Measurements from ENCODE around the gene ALDH3A1. TPM values are rescaled to one million over a fixed set of nuclear protein-coding genes. Genes with fewer than 3 reads are reported as not detected.

ALDH3A1 gene
- total and polyA plus RNA-seq, 12 donors, result 0.12 to 1.5 (median 0.44) TPM; not detected in 8

DNA sequence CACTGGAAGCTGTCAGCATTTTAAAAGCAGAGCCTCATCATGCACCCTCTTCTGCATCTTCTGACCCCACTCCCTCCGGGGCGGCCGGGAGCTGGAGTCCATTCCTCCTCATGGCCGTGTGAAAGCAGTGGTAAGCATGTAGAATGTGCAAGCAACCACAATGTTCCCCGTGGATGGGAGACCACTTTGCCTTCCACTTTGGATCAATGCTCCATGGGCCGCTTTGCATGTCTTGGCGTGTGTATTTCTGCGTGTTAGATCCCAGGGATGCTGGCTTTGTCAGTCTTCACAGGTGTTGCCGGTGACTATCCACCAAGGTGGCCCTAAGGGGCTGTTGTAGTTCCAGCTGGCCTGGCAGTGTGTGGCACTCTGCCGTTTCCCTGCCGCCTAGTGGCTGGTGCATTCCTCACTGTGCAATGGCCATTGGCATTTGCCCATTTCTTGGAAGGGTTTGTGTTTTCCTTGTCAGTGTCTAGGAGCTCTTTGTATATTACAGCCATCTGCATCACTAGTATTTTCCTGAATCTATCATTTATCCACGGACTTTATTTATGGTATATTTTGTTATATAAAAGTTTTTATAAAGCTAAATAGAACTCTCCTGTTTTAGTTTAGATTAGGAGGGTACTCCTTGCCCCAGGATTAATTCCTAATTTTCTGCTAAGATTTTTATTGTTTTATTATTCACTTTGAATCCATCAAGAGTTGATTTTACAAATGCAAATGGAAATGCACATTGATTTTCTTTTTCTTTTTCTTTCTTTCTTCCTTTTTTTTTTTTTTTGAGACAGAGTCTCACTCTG lies 5.8 kb upstream of the ALDH3A1 start:
- no peak overlapping the region for H3K4me3 ChIP-seq
- TF ChIP-seq, protein P1, sequence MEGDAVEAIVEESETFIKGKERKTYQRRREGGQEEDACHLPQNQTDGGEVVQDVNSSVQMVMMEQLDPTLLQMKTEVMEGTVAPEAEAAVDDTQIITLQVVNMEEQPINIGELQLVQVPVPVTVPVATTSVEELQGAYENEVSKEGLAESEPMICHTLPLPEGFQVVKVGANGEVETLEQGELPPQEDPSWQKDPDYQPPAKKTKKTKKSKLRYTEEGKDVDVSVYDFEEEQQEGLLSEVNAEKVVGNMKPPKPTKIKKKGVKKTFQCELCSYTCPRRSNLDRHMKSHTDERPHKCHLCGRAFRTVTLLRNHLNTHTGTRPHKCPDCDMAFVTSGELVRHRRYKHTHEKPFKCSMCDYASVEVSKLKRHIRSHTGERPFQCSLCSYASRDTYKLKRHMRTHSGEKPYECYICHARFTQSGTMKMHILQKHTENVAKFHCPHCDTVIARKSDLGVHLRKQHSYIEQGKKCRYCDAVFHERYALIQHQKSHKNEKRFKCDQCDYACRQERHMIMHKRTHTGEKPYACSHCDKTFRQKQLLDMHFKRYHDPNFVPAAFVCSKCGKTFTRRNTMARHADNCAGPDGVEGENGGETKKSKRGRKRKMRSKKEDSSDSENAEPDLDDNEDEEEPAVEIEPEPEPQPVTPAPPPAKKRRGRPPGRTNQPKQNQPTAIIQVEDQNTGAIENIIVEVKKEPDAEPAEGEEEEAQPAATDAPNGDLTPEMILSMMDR (IDR thresholded peaks at IDR 0.05), result peak; percentile 18 to 58 (median 44)
- peak; percentile 60 to 90 (median 71) for ATAC-seq
- intact Hi-C loops (cut with DNase I), result loop anchor here in 5 of 10 donors (5.0 to 10.0 kb wide), 4 partner anchors 49 to 222 kb away; partner anchors contain the start of genes ALDH3A2 (in 3 of the 5) and SLC47A1 (in 1 of the 5)
- peaks cover 0 to 4% (median 0%) of the 10 kb centered on the region in 7 donors for H3K27me3 ChIP-seq
- DNase-seq, result peak; percentile 35 to 44
- H3K27ac ChIP-seq, result peak overlapping the region in 6 of 10 donors; percentile 20 to 85 (median 76)
- 77 to 80% methylated on average over 12 of the region's 12 CpGs for WGBS, 2 donors
- no peaks in the 10 kb centered on the region for H3K36me3 ChIP-seq
- no peaks in the 10 kb centered on the region for H3K9me3 ChIP-seq
- peaks cover 0 to 15% (median 6%) of the 10 kb centered on the region in 9 donors for H3K4me1 ChIP-seq

DNA sequence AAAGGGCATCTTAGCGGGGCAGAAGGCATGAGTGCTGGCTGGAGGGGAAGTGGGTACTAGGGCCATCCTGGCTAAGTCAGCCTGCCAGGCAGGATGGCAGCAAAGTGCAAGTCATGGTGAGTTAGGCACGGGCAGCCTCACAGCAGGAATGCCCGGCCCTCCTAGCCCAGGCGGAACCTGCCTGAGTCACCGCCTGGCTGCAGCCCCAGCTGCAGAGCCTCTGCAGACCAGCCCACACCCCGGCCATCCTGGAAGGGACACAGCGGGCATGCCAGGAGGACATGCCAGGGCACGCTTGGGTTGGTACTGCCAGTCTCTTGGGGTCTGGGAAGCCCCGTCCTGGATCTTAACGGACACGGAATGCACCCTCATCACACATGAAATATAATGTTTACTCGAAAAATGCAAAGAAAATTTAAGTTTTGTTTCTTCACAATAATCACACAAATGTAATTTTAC lies 5.0 kb upstream of the ALDH3A1 start:
- no peaks in the 10 kb centered on the region for H3K9me3 ChIP-seq
- H3K36me3 ChIP-seq, result no peaks in the 10 kb centered on the region
- DNase-seq (peak; percentile 64 to 67), ATAC-seq (peak; percentile 86 to 99 (median 96))
- TF ChIP-seq, protein P1 (IDR thresholded peaks at IDR 0.05), result no peak
- peaks cover 0 to 1% (median 0%) of the 10 kb centered on the region in 7 donors for H3K27me3 ChIP-seq
- H3K27ac ChIP-seq, result peak overlapping the region; percentile 20 to 85 (median 71)
- WGBS, 2 donors, result 65 to 78% methylated on average over 12 of the region's 12 CpGs
- peaks cover 0 to 15% (median 6%) of the 10 kb centered on the region in 9 donors for H3K4me1 ChIP-seq
- intact Hi-C loops (cut with DNase I), result loop anchor here in 5 of 10 donors (5.0 to 10.0 kb wide), 4 partner anchors 48 to 221 kb away; partner anchors contain the start of genes ALDH3A2 (in 3 of the 5) and SLC47A1 (in 1 of the 5)
- H3K4me3 ChIP-seq, result no peak overlapping the region

DNA sequence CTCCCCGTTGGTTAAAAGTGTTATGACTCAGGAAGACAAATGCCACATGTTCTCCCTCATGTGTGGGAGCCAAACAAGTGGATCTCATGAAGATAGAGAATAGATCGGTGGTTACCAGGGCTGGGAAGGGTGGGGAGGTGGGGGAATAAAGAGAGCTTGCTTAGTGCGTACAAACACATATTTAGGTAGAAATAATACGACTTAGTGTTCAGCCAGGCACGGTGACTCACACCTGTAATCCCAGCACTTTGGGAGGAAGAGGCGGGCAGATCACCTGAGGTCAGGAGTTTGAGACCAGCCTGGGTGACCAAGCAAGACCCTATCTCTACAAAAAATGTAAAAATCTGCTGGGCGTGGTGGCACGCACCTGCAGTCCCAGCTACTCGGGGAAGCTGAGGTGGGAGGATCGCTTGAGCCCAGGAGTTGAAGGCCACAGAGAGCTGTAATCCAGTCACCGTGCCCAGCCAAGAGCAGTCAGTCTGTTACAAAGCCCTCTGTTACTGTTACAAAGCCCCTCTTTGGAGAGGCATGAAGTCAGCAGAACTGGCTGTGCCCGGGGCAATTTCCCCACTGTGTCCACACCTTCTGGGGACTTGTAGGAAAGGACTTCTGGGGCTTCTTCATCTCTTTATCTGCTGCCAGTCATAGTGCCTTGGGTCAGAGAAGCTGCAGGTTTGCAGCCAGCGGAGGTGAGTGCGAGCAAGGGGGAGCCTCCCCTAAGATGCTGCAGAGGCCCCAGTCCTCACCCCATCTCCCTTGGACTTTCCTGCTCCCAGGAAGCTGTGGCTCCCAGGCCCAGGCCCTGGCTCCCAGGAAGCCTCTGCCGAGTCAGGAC lies 4.3 kb upstream of the ALDH3A1 start:
- Histone ChIP-seq H3K9me3 (no peaks in the 10 kb centered on the region), H3K36me3 (no peaks in the 10 kb centered on the region), H3K27me3 (no peaks in the 10 kb centered on the region), H3K4me1 (peaks cover 0 to 15% (median 6%) of the 10 kb centered on the region in 9 donors), H3K4me3 (no peak overlapping the region), H3K27ac (peak overlapping the region; percentile 20 to 85 (median 71))
- intact Hi-C loops (cut with DNase I), result loop anchor here in 5 of 10 donors (5.0 to 10.0 kb wide), 4 partner anchors 48 to 220 kb away; partner anchors contain the start of genes ALDH3A2 (in 3 of the 5) and SLC47A1 (in 1 of the 5)
- WGBS, 2 donors, result 85 to 91% methylated on average over 15 of the region's 15 CpGs
- ATAC-seq (peak in 1 of 8 donors; percentile 3), DNase-seq (no peak)
- TF ChIP-seq, protein P1 (IDR thresholded peaks at IDR 0.05), result no peak

DNA sequence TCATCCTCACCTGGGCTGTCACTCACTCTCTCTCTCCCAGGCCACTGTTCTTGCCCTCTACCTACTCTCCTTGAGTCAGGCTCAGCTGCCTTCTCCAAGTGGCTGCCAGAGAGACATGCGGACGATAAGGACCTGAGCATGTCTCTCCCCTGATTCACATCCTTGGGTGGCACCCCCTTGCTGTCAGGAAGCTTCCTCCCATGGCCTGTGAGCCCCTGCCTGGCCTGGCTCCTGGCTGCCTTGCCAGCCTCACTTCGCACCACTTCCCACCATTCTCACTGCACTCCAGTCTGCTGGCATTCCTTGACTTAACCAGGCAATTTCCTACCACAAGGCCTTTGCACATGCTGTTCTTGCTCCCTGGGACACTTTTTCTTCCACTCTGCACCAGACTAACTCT lies 2.7 kb upstream of the ALDH3A1 start:
- H3K36me3 ChIP-seq, result no peaks in the 10 kb centered on the region
- TF ChIP-seq, protein P1 (IDR thresholded peaks at IDR 0.05), result no peak
- peaks cover 0 to 15% (median 6%) of the 10 kb centered on the region in 9 donors for H3K4me1 ChIP-seq
- 90 to 91% methylated on average over 3 of the region's 3 CpGs for WGBS, 2 donors
- DNase-seq (no peak), ATAC-seq (no peak)
- H3K4me3 ChIP-seq, result no peak overlapping the region
- no peaks in the 10 kb centered on the region for H3K9me3 ChIP-seq
- H3K27me3 ChIP-seq, result no peaks in the 10 kb centered on the region
- H3K27ac ChIP-seq, result no peak overlapping the region
- intact Hi-C loops (cut with DNase I), result loop anchor here in 5 of 10 donors (5.0 to 10.0 kb wide), 4 partner anchors 46 to 219 kb away; partner anchors contain the start of genes ALDH3A2 (in 3 of the 5) and SLC47A1 (in 1 of the 5)
